NCI-H748 (cell line): Measurements from ENCODE around the gene CEP250.
"Not testable (repeated sequence)": the region's sequence is repeated elsewhere in the genome, so short reads cannot be mapped to it uniquely, and the experiment has no call there.

ENCODE experiments used
- DNase-seq: peaks from one replicate; lab custom pipeline; 2025; ENCODE audit not compliant: unreplicated experiment; lab: John Stamatoyannopoulos, UW

The CEP250 gene, protein sequence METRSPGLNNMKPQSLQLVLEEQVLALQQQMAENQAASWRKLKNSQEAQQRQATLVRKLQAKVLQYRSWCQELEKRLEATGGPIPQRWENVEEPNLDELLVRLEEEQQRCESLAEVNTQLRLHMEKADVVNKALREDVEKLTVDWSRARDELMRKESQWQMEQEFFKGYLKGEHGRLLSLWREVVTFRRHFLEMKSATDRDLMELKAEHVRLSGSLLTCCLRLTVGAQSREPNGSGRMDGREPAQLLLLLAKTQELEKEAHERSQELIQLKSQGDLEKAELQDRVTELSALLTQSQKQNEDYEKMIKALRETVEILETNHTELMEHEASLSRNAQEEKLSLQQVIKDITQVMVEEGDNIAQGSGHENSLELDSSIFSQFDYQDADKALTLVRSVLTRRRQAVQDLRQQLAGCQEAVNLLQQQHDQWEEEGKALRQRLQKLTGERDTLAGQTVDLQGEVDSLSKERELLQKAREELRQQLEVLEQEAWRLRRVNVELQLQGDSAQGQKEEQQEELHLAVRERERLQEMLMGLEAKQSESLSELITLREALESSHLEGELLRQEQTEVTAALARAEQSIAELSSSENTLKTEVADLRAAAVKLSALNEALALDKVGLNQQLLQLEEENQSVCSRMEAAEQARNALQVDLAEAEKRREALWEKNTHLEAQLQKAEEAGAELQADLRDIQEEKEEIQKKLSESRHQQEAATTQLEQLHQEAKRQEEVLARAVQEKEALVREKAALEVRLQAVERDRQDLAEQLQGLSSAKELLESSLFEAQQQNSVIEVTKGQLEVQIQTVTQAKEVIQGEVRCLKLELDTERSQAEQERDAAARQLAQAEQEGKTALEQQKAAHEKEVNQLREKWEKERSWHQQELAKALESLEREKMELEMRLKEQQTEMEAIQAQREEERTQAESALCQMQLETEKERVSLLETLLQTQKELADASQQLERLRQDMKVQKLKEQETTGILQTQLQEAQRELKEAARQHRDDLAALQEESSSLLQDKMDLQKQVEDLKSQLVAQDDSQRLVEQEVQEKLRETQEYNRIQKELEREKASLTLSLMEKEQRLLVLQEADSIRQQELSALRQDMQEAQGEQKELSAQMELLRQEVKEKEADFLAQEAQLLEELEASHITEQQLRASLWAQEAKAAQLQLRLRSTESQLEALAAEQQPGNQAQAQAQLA (N-terminal part only)

DNA sequence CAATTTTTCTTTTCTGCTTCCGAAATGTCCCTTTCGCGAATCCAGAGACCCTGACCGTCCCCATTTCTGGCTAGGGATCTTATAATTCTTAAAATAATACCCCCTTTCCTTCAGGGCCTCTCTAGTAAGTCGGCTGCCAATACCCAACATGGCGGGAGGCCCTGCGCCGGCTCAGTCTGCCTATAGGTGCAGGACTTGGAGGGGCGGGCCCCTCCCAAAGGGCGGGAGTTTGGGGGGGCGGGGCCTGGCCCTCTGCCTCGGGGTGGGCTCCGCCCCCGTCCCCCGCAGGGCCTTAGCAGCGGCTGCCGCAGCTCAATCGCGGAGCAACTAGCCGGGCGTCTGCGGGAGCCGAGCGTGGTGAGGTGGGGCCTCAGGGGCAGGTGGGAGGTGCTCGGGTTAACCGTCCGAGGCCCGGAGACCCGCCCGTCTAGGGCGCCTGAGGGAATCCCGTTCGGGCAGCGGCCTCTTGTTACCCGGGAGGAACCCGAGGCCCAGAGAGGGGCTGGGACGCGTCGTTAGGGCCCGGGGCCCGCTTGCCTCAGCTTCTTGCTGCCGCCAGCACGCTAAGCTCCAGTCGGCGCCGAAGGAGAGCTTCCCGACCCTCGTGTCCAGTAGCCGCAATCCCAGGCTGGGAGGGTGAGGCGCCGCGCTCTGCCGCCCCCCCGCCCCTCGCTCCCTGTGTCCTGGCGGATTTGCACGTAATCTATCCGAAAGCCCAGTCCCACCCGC is at the start of gene CEP250:
Gene CEP250 (plus strand): TSS at position 718 of the 729 bp plus-strand sequence. CDS start 6,770 bp downstream, outside the sequence.
- peak; percentile 98 for DNase-seq

DNA sequence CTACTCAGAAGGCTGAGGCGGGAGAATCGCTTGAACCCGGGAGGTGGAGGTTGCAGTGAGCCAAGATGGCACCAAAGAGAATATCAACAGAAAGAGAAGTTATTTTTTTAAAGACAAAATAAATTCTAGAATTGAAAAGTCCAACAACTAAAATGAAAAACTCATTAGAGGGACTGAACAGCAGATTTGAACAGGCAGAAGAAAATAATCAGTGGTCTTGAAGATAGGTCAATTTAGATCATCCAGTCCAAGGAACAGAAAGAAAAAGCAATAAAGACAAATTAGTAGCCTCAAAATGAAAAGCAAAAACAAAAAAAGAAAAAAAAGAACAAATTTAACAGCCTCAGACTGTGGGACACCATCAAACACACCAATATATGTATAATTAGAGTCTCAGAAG is 49.6 kb upstream of the CEP250 start:
- no peak for DNase-seq

DNA sequence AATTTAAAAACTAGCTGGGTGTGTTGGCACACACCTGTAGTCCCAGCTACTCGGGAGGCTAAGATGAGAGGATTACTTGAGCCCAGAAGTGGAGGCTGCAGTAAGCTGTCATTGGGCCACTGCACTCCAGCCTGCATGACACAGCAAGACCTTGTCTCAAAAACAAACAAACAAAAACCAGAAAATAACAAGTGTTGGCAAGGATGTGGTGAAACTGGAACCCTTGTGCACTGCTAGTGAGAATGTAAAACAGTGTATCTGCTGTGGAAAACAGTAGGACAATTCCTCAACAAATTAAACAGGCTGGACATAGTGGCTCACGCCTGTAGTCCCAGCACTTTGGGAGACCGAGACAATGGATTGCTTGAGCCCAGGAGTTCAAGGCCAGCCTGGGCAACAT is 47.1 kb upstream of the CEP250 start:
- no peak for DNase-seq

DNA sequence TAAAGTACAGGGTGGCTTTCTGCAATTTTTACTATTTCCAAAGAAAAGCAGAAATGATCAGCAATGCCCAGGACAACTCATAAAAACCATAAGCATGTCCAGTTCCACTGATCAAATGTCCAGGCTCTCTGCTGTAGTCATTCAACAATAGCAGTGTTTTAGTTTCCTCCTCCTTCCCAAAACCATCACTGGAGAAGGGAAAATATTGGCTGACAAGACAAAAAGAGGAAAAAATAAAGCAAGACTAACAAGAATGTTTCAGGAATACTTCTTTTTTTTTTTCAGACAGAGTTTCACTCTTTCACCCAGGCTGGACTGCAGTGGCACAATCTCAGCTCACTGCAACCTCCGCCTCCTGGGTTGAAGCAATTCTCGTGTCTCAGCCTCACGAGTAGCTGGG is 45.9 kb upstream of the CEP250 start:
- no peak for DNase-seq

DNA sequence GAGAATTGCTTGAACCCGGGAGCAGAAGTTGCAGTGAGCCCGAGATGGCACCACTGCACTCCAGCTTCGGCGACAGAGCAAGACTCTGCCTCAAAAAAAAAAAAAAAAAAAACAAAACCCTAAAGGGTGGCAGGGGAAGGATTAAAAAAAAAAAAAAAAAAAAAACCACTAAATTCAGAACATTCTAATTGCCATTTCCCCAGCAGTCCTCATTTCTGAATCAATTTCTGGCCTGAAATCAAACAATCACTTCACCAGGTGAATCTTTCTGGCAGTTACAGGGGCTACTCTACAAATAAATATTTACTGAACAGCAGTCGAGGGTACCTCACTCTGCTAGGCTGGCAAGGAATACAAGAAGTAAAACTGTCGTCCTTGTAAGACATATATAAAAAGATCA is 44.8 kb upstream of the CEP250 start:
- no peak for DNase-seq

DNA sequence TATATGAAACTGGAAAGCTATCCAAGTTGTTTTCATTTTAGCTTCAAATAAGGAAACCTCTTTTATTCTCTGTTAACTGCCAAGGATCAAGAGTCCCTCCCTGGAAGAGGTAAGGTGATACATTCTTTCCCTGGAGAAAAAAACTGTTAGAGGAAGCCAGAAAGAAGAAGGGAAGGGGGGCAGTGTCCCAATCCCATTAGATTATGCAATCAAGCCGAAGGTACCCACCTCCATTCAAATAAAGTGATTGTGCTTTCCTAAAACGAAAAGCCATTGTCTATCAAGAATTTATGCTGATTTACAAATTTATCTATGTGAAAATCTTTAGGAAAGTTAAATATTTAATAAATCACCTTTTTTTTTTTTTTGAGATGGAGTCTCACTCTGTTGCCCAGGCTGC is 34.1 kb upstream of the CEP250 start:
- DNase-seq = no peak

DNA sequence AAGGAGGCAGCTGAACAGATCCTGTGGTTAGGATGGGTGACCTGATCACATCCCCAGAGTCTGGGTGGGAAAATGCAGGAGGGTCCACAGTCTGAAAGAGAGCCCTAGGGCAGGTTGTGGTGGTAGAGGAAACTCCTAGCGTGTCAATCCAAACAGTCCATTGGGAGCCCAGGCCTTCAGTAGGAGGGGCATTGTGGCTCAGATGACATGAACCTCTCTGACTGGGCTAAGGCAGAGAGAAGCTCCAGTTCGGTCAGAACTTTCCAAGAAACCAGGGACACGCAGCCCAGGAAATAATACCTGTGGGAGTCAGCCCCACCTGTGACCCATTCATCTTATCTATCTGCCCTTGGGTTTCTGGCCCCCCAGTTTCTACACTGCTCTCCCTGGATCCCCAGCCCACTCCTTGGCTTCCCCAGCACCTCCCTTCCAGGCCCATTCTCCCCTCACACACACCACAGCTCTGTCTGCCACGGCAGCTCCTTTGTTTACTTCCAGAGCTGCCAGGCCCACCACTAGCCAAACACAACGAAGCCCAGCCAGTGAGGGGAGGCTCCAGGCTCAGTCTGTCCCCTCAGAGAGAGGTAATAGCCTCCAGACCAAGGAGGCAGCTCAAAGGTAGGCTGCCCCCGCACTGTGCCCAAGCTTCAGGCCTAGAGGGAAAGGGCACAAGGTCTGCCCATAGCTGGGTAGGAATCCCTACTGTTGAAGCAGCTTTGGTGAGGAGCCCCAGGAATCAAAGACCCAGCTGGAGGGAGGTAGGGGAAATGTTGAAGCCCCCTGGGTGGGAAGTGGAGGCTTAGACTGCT is 23.6 kb upstream of the CEP250 start:
- no peak for DNase-seq

DNA sequence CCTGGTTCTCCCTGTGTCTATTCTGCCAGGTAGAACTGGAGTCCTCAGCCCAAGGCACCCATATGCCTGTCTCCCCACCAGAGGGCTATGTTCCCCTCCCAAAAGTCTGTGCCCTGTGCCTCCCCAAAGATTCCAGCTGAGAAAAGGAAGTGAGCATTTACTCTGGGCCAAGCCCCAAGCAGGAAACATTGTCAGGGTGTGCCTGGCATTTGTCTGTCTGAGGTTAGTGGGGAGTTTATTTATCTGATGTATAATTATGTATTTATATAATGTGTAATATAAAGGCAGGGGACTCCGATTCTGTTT is 23.0 kb upstream of the CEP250 start:
- no peak for DNase-seq

DNA sequence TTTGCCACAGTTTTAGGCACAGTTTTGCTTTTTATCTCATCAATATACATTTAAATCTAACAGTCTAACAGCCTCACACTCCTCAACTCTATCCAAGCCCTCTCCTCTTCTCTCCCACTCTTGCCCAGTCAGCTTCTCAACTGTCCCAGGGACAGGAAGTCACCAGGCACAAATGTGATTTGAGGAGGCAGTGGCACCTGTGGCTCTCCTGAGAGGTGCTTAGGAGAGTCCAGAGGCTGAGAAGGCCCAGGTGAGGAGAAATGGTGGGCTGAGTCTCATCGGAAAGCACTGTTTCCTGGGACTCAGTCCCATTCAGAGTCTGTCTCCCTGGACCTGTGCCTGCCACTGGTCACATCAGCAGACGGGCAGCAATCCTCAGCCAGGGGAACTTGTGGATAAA is 22.1 kb upstream of the CEP250 start:
- DNase-seq = no peak

DNA sequence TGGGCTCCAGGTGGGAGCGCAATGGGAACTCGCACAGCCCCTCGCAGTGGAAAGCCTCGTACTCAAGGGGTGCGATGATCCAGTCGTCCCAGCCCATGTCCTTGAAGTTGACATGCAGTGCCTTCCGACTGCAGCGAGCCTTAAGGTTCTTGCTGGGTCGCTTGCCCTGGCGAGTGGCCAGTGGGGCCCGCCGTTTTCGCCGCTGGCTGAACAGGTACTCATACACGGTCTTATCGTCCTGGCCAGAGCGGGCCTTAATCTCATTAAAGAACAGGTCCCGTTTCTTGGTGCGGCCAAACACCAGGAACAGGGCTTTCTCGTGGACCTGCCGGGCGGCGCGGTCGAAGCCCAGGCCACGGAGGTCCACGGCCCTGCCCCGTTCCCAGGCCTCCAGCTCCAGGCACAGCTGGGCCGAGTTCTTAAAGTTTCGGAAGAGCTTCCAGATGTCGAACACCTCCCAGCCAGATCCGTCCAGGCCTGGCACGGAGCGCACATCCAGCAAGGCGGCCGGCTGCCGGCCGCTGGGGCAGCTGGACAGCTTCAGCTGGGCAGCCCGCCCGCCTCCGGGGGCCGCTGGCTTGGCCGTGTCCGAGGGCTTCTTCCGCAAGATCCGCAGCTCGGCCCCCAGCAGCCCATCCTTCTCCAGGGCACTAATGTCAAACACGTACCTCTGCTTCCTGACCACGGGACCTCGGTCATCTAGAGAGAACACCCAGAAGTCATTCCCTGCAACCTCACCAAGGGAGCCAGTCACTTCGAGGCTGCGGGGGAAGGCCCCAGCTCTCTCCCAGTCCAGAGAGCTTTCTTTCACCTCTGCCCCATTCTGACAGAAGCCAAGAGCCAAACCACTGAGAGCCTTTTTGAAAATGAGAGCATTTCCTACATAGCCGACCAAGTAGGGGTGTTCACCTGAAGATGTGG is 21.1 kb upstream of the CEP250 start:
- DNase-seq = no peak

DNA sequence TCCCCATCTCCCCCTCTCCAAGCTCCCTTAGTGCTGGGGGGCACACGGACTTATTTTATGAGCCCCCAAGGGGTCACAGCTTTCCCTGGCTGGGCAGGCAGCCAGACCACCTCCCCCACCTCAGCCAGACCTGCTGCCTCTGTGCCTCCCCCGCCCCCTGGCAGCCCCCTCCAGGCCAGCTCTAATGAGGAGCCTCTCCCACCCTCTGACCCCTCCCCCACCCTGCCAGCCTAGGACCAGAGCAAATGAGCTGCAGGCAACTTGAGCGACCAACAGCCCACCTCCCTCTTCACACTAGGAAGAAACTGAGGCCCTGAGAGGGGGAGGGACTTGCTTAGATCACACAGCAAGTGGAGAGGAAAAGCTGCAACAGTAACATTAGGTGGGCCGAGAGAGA is 19.2 kb upstream of the CEP250 start:
- no peak for DNase-seq

DNA sequence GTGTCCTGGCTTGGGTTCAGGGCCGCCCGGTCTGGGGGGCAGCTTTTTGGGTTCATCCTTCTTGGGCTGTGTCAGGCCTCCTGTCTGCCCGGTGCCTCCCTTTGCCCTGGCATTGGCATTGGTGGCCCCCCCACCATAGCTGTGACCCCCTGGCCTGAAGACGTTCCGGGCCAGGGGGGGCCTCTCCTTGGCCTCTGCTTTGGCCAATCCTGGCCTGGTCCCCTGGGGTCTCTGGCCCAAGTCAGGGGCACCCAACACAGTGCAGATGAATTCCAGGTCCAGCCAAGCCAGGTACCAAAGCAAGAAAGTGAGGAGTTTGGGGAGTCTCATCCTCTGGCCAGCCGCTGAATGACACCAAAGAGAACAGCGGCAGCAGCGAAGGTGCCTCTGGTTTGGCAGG is 17.8 kb upstream of the CEP250 start:
- DNase-seq = no peak

DNA sequence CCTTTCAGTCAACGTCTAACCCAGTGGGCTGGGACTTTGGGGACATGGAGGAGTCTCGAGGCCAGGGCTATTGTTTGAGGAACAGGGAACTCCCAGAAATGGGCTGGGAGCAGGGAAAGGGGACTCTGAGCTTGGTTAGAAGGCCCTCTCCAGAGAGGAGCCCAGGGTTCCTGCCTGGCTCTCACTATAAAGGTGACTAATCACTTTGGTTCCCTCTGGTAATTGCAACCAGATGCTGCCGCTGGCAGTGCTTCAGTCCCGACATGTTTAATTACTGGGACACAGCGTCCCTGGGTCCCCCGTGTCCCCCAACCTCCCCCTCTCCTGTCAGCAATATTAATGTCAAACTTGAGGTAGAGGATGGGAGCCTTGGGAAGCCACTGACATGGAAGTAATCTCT is 12.4 kb upstream of the CEP250 start:
- no peak for DNase-seq

DNA sequence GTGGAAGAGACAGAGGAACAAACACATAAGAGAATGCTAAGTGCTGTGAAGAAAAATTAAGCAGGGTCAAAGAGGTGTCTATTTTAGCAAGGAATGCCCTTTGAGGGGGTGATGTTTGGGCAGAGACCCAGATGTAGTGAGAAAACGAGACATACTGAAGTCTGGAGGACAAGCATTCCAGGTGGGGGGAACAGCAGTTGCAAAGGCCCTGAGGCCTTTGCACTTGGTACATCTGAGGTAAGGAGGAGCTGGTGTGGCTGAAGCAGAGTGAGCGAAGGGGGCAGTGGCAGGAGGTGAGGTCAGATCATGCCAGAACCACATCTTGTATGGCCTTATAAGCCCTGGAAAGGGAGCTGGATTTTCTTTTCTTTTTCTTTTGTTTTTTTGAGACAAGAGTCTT is 11.2 kb upstream of the CEP250 start:
- no peak for DNase-seq

DNA sequence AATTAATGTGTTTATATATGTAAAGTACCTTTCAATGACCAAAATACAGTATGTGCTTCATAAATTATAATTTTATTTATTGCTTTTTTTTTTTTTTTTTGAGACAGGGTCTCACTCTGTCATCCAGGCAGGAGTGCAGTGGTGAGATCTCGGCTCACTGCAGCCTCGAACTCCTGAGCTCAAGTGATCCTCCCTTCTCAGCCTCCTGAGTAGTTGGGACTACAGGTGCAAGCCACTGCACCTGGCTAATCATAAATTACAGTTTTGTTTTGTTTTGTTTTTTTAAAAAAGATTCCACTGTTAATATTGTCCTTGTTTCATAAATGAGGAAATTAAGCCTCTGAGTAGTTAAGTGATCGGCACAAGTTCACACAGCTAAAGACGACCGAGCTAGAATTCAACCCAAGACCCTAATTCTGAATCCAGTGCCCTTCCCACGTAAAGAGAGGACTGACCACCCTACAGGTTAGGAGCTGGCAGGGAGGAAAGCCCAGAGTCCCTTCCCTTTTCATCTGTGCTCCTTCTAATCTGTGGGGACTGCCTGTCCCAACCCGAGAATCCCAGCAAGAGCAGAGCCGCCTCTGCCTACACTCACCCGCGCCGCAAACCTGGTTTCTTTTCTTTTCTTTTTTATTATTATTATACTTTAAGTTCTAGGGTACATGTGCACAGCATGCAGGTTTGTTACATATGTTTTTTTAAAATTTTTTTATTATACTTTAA is 8.9 kb upstream of the CEP250 start:
- DNase-seq = peak; percentile 32

DNA sequence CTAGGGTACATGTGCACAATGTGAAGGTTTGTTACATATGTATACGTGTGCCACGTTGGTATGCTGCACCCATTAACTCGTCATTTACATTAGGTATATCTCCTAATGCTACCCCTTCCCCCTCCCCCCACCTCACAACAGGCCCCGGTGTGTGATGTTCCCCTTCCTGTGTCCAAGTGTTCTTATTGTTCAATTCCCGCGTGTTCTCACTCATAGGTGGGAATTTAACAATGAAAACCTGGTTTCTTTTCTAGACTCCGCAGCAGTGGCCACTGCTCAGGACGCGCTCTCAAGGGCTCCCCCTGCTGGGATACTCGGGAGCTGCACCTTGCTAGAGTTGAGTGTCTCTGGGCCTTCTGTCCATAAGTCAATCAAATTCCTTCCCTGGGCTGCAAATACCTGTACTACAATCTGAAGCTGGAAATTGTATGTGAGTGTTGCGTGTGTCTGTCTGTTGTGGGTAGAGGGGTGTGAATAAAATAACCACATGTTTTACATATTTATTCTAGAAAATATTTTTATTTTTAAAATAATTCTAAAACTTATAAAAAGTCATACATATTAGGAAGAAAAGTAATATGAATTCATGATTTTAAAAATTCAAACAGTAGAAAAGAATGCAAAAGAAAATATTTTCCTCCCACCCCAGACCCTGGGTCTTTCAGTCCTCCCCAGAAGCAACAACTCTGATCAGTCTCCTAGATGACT is 8.2 kb upstream of the CEP250 start:
- peak; percentile 86 for DNase-seq

DNA sequence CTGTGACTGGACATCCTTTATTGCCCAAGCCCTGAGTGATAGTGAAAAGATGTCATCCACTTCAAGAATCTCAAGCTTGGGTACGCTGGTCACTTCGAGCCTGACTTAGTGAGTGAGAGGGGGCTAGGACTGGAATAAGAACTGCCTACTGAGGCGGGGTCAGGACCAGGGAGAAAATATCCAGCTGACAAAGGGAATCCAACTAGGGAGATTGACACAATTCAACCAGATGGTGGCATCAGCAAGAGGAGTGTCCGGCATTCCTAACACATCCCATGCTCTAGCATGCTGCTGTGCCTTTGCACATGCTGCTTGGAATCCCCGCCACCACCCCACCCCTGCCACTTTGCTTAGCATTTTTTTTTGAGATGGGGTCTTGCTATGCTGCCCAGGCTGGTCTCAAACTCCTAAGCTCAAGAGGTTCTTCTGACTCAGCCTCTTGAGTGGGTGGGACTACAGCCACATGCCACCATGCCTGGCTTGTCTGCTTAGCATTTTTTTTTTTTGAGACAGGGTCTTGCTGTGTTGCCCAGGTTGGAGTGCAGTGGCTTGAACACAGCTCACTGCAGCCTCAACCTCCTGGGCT is 6.5 kb upstream of the CEP250 start:
- DNase-seq = no peak

DNA sequence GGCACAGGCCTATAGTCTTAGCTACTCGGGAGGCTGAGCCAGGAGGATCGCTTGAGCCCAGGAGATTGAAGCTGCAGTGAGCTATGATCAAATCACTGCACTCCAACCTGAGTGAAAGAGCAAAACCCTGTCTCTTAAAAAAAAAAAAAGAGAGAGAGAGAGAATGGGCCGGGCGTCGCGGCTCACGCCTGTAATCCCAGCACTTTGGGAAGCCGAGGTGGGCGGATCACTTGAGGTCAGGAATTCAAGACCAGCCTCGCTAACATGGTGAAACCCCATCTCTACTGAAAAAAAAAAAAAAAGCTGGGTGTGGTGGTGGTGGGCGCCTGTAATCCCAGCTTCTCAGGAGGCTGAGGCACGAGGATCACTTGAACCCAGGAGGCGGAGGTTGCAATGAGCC is 5.5 kb upstream of the CEP250 start:
- DNase-seq = not testable (repeated sequence)
